GM21529 (cell line): ENCODE measurements around the gene LCLAT1.

Experiments used
- ATAC-seq: cut with Tn5 transposase; IDR thresholded peaks from one replicate; pipeline ENCODE4 v1.9.1; 2021; ENCODE audit not compliant: unreplicated experiment

LCLAT1 gene

GRCh38 chr2:30689496-30690125 lies 242.6 kb downstream of the LCLAT1 start:
- ATAC-seq: no peak

DNA sequence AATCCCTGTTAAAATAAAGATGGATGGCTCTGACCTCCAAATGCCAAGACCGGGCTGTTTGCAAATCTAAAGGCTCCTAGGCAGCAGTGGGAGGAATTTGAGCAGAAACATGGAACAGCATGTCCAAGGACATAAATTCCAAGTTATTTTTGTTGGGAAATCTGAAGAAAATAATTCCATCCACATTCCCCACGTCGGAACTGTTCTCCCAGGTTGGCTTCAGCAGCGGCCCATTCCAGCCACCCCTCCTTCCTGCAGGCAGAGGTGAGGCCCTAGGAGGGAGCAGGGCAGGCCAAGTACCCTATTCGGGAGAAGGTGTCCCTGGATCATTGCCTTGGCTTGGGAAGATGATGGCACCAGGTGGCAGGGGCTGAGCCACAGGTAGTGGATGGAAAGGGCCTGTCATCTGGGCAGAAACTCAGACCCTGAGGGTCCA lies 243.1 kb downstream of the LCLAT1 start:
- no peak for ATAC-seq

DNA sequence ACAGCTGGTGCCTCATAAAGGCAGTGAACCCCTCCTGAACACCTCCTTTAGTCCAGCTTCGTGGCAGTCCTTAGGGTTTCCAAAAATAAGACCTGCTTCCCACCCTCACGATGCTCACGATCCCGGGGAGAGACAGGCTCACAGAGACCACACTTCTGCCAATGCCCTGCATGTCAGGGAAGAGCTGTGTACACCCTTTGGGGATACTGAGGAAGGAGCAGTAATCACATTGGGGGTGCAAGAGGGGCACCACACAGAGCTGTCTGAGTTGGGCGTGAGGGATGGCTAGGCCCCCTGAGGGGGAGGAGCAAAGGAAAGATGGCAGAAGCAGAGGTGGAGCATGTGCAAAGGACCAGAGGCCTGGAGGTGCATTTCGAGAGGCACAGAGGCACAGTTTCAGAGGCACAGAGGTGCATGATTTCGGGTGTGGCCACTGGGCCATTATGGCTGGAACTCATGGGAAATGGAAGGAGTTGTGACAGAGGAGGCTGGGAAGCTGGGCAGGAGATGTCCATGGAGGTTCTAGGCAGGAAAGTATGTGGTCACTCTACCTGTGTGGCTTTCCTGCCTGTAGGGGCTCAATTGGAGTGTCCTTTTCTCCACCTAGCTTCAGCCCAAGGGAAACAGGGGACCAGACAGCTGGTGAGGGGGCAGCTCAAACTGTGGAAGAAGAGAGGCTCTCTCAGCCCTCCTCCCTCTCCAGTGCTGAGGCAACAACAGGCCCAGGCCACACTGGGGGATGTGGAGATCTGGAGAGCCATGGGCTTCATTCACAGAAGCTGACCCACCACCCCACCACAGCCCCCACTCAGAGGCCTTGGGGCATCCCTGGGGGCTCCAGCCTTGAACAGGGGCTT lies 244.3 kb downstream of the LCLAT1 start:
- ATAC-seq: no peak

- ATAC-seq: no peak
Measured at GRCh38 chr2:30691948-30692828, 245.1 kb downstream of the LCLAT1 start.

DNA sequence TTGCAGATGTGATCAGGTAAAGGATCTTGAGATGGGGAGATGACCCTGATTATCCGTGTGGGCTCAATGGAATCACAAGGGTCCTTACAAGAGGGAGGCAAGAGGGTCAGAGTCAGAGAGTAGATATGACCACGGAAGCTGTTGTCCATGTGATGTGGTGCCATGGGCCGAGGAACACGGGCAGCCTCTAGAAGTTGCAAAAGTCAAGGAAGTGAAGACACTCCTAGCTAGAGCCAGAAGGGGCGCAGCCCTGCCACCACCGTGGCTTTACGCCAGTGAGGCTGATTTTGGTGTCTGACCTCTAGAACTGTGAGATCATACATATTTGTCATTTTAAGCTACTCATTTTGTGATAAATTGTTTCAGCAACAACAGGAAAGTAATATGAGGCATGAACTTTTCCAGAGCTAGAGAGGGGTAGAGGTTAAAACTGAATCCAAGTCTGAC lies 245.8 kb downstream of the LCLAT1 start:
- no peak for ATAC-seq
